ENCODE measurements around the gene DGKZ. TPM values are rescaled to one million over a fixed set of nuclear protein-coding genes. Genes with fewer than 3 reads are reported as not detected.

The DGKZ gene
- total RNA-seq, 1 experiment from 2014 or later: 68.9 TPM

- Mint-ChIP-seq H3K9me3 (no peaks in the 10 kb centered on the region; a peak in 2 of 5 replicates), H3K4me3 (peak overlapping the region; percentile 47 to 53; a peak in 3 of 5 replicates), H3K4me1 (peaks cover 76 to 77% of the 10 kb centered on the region in 2 experiments), H3K27me3 (ENCODE audit: low read depth) (peaks cover 10% of the 10 kb centered on the region), H3K27ac (peak overlapping the region in 1 of 3 experiments; percentile 40; a peak in 2 of 7 replicates), H3K36me3 (ENCODE audit: insufficient read depth in 1 of 3, low read depth in 3 of 3) (peaks cover 0 to 4% (median 0%) of the 10 kb centered on the region in 3 experiments; a peak in 1 of 7 replicates)
- H3K79me1 ChIP-seq (ENCODE audit: insufficient read depth, low read depth, low read length, poor library complexity, severe bottlenecking): peaks cover 8% of the 10 kb centered on the region
- DNase-seq: no peak
- H3K23me2 ChIP-seq (ENCODE audit: insufficient read length, low read depth, low read length, poor library complexity, severe bottlenecking): peaks cover 10% of the 10 kb centered on the region
- no peak overlapping the region for H3K14ac ChIP-seq (ENCODE audit: insufficient read depth, low read length)
- H3K23ac ChIP-seq (ENCODE audit: insufficient read length, low read depth, low read length): no peak overlapping the region
- no CpG with 5 or more reads among the region's 10 CpGs for WGBS (ENCODE audit: extremely low coverage, insufficient read length, low lambda C conversion rate)
- H3T11ph ChIP-seq (ENCODE audit: low read length): no peak overlapping the region
- no peak overlapping the region for H3K9ac ChIP-seq (ENCODE audit: extremely low read depth, insufficient read length, low read length)
- no peak overlapping the region for H4K8ac ChIP-seq (replicated peaks; ENCODE audit: insufficient read length, low read depth, low read length)
- H3K4me1 ChIP-seq (ENCODE audit: insufficient read depth, low read length): peaks cover 37% of the 10 kb centered on the region
- no peak overlapping the region for H4K91ac ChIP-seq (ENCODE audit: insufficient read length, low read depth, low read length)
- no peak overlapping the region for H2AFZ ChIP-seq (ENCODE audit: low read length)
- no peaks in the 10 kb centered on the region for H3K9me3 ChIP-seq (ENCODE audit: control insufficient read depth, low read depth, low read length)
- no peak for TF ChIP-seq CTCF (conservative IDR thresholded peaks at IDR 0.05)
- H2BK20ac ChIP-seq (ENCODE audit: low read depth, low read length, poor library complexity, severe bottlenecking): no peak overlapping the region
- H3K79me2 ChIP-seq (ENCODE audit: insufficient read depth, low read length): peaks cover 10% of the 10 kb centered on the region; the same call in 1 of the 2 replicates
- H3K4ac ChIP-seq (ENCODE audit: low read depth, low read length): no peak overlapping the region
- no peak overlapping the region for H3K18ac ChIP-seq (ENCODE audit: insufficient read length, low read depth, low read length)
- no peak overlapping the region for H2BK15ac ChIP-seq (ENCODE audit: low read depth, low read length)
- no peak overlapping the region for H2AK5ac ChIP-seq (ENCODE audit: insufficient read length, low read length)
- peak overlapping the region; percentile 47 for H3K4me2 ChIP-seq (ENCODE audit: insufficient read depth, insufficient read length, low read length)
- H2BK5ac ChIP-seq (ENCODE audit: insufficient read length, low read length): no peak overlapping the region
- H3K56ac ChIP-seq (ENCODE audit: insufficient read length, low read depth, low read length): no peak overlapping the region
- H3K27me3 ChIP-seq (ENCODE audit: insufficient read depth, low read length): no peaks in the 10 kb centered on the region
- no peak overlapping the region for H2BK120ac ChIP-seq (ENCODE audit: low read depth, low read length, poor library complexity, severe bottlenecking)
- no peak overlapping the region for H3K27ac ChIP-seq (ENCODE audit: insufficient read length, low read depth, low read length)
- H2BK12ac ChIP-seq (ENCODE audit: insufficient read length, low read depth, low read length): no peak overlapping the region
- H4K20me1 ChIP-seq (ENCODE audit: control insufficient read depth, insufficient read depth, insufficient read length): peaks cover 5% of the 10 kb centered on the region
- H4K5ac ChIP-seq (ENCODE audit: insufficient read length, low read depth, low read length): no peak overlapping the region
Observed at GRCh38 chr11:46345881-46346484, 1.3 kb upstream of the DGKZ start.
